ENCODE measurements around the gene RAD51B.

RAD51B gene

GRCh38 chr14:68649476-68650189 is 830.1 kb downstream of the RAD51B start:
- TF ChIP-seq CTCF (conservative IDR thresholded peaks at IDR 0.05; ENCODE audit: low read depth): no peak
- DNase-seq (ENCODE audit: low spot score): no peak
- CTCF ChIA-PET: no interaction called here
- H3K27ac ChIP-seq: no peak overlapping the region
- POLR2A ChIA-PET (ENCODE audit: low non-redundant PET): no interaction called here

- no peak overlapping the region for H3K27ac ChIP-seq
- no peak for DNase-seq (ENCODE audit: low spot score)
- POLR2A ChIA-PET (ENCODE audit: low non-redundant PET): no interaction called here
- no peak for TF ChIP-seq CTCF (conservative IDR thresholded peaks at IDR 0.05; ENCODE audit: low read depth)
- CTCF ChIA-PET: no interaction called here
Measured at GRCh38 chr14:68650404-68650994, 830.9 kb downstream of the RAD51B start.

- H3K27ac ChIP-seq: no peak overlapping the region
- DNase-seq (ENCODE audit: low spot score): no peak
- CTCF ChIA-PET: no interaction called here
- POLR2A ChIA-PET (ENCODE audit: low non-redundant PET): no interaction called here
- no peak for TF ChIP-seq CTCF (conservative IDR thresholded peaks at IDR 0.05; ENCODE audit: low read depth)
Measured at GRCh38 chr14:68651075-68651474, 831.5 kb downstream of the RAD51B start.

- CTCF ChIA-PET: interaction anchor here (0.5 kb wide), 1 partner anchor 626 kb away, joined by 3 read pairs; no protein-coding TSS in a partner anchor
- no peak for DNase-seq (ENCODE audit: low spot score)
- POLR2A ChIA-PET (ENCODE audit: low non-redundant PET): no interaction called here
- TF ChIP-seq CTCF (conservative IDR thresholded peaks at IDR 0.05; ENCODE audit: low read depth): no peak
- no peak overlapping the region for H3K27ac ChIP-seq
Measured at GRCh38 chr14:68651652-68652432, 832.3 kb downstream of the RAD51B start.

GRCh38 chr14:68652433-68652690 is 832.8 kb downstream of the RAD51B start:
- DNase-seq (ENCODE audit: low spot score): no peak
- ChIA-PET CTCF (interaction anchor here (0.5 kb wide), 1 partner anchor 627 kb away, joined by 3 read pairs; no protein-coding TSS in a partner anchor), POLR2A (ENCODE audit: low non-redundant PET) (no interaction called here)
- TF ChIP-seq CTCF (conservative IDR thresholded peaks at IDR 0.05; ENCODE audit: low read depth): no peak
- H3K27ac ChIP-seq: no peak overlapping the region

- TF ChIP-seq CTCF (conservative IDR thresholded peaks at IDR 0.05; ENCODE audit: low read depth): no peak
- no peak for DNase-seq (ENCODE audit: low spot score)
- ChIA-PET CTCF (no interaction called here), POLR2A (ENCODE audit: low non-redundant PET) (no interaction called here)
- no peak overlapping the region for H3K27ac ChIP-seq
Measured at GRCh38 chr14:68653108-68653507, 833.5 kb downstream of the RAD51B start.

Data from RWPE1 (cell line).